GM23248 (cell line): ENCODE results near the gene KAZN.

Experiments
- EZH2 ChIP-seq: fragments of 200-600 bp; sonication (generic); IDR thresholded peaks from 2 replicates; pipeline ENCODE4 v1.6.1; 2018; ENCODE audit warnings: antibody characterized with exemption, mild to moderate bottlenecking; ENCODE audit not compliant: insufficient read depth, poor library complexity, severe bottlenecking
- EZH2phosphoT487 ChIP-seq: fragments of 200-600 bp; sonication (generic); IDR thresholded peaks from 2 replicates; pipeline ENCODE4 v1.6.1; 2018; ENCODE audit warnings: antibody characterized with exemption, moderate library complexity, mild to moderate bottlenecking, low read depth; ENCODE audit not compliant: insufficient read depth

DNA sequence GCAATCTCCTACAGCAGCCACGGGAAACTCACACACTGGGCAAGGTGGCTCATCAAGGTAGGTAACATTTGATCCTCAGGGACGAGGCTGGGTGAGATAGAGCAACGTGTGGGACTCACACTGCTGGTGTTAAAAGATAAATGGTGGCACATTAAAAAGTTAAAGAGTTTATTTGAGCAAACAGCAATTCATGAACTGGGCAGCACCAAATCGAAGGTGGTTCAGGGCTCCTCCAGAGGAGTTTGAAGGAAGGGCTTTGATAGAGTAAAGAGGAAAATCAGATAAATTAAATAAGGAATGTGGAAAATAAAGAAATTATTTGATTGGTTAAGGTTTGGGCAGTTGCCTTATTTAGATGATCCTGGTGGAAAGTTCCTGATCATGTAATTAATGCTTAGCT is 531.5 kb downstream of the KAZN start:
- TF ChIP-seq EZH2phosphoT487 (no peak), EZH2 (no peak)
